ENCODE measurements around the gene CD7.

The CD7 gene

DNA sequence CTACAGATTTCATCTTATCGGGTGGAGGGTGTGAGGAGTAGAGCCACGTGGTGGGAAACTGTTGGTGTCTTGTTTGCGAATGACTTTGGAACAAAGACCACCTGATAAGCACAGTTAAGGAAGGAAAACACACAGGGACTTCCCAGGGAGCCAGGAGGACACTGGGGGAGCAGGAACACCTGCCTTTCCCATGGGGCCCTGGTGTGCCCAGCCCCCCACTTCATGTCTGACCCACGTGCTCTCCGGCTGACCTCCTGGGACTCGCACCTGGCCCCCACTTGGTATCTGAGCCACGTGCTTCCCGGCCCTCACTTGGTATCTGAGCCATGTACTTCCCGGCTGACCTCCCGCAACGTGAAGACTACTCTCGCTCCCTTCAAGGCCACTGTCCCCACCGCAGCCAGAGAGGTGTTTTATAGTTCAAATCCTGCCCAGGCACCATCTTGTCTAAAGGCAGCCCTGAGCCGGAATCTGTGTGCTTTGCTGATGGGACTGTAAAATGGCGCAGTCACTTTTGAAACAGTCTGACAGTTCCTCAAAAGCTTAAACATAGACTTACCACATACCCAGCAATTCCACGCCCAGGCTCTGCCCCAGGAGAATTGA is 38.5 kb downstream of the CD7 start:
- in situ Hi-C loops (cut with HindIII; ENCODE audit: low pct_unique_long_range_greater_than_20kb, low sequenced_read_pairs): no loop called here
- no peak for DNase-seq (ENCODE audit: low read depth in 1 of 2, low spot score in 1 of 2)
- TF ChIP-seq JUND (IDR thresholded peaks at IDR 0.05; ENCODE audit: low read depth): no peak

DNA sequence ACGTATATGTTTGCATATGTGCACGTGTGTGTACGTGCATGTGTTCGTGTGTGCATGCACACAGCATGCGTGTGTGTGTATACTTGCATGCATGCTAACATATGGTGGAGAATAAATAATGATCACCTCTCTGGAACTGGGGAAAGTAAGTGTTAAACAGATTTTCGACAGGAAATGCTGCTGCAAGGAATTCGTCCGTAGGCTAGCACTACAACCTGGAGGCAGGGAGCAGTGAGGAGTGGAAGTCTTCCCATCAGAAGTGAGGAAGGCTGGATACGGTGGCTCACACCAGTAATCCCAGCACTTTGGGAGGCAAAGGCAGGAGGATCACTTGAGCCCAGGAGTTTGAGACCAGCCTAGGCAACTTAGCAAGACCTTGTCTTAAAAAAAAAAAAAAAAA is 39.1 kb downstream of the CD7 start:
- no peak for DNase-seq (ENCODE audit: low read depth in 1 of 2, low spot score in 1 of 2)
- TF ChIP-seq JUND (IDR thresholded peaks at IDR 0.05; ENCODE audit: low read depth): no peak
- in situ Hi-C loops (cut with HindIII; ENCODE audit: low pct_unique_long_range_greater_than_20kb, low sequenced_read_pairs): no loop called here

DNA sequence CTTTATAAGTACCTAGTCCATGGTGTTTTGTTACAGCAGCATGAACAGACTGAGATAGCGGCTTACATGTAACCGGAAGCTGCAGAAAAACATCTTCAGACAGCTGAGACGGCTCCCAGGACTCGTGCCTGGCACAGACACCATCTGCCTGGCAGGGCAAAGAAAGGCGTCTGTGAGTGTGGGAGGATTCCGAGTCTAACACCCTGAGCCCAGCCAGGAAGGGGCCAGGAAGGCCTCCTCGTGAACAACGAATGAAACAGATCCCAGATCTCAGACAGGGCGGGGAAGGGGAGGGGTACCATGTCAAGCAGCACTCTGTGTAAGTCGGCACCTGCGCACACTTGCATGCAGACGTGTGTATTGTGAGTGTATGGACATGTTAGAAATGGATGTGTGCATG is 39.6 kb downstream of the CD7 start:
- in situ Hi-C loops (cut with HindIII; ENCODE audit: low pct_unique_long_range_greater_than_20kb, low sequenced_read_pairs): no loop called here
- TF ChIP-seq JUND (IDR thresholded peaks at IDR 0.05; ENCODE audit: low read depth): no peak
- DNase-seq (ENCODE audit: low read depth in 1 of 2, low spot score in 1 of 2): no peak

DNA sequence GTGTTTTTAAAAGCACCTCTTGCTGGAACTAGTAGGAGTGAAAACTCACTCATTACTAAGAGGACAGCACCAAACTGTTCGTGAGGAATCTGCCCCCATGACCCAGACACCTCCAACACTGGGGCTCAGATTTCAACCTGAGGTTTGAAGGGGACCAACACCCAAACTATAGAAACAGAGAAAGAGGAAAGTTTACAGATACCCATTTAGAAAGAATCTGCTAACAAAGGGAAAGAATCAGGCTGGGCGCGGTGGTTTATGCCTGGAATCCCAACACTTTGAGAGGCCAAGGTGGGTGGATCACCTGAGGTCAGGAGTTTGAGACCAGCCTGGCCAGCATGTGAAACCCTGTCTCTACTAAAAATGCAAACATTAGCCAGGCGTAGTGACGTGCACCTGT is 40.5 kb downstream of the CD7 start:
- DNase-seq (ENCODE audit: low read depth in 1 of 2, low spot score in 1 of 2): no peak
- in situ Hi-C loops (cut with HindIII; ENCODE audit: low pct_unique_long_range_greater_than_20kb, low sequenced_read_pairs): no loop called here

DNA sequence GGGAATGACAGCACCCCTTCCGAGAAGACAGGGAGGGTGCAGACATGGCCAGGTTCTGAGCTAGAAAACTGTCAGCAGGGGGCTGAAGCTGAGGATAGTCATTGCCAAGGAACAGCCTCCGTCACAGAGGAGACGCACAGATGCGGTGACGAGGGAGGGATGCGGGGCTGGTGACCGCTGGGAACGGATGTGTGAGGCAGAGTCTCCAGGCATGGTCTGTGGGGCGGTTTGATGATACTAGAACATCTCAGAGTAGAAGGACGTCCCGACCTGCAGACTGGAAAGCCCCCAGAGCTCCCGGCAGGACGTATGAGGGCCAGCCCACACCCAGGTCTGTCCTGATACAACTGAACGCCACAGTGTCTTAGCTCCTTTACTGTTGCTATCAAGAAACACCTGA is 42.1 kb downstream of the CD7 start:
- TF ChIP-seq JUND (IDR thresholded peaks at IDR 0.05; ENCODE audit: low read depth): no peak
- no peak for DNase-seq (ENCODE audit: low read depth in 1 of 2, low spot score in 1 of 2)
- in situ Hi-C loops (cut with HindIII; ENCODE audit: low pct_unique_long_range_greater_than_20kb, low sequenced_read_pairs): no loop called here

More for the DNA sequence above, 40.5 kb downstream of the CD7 start:
- no peak for TF ChIP-seq JUND (IDR thresholded peaks at IDR 0.05; ENCODE audit: low read depth)

DNA sequence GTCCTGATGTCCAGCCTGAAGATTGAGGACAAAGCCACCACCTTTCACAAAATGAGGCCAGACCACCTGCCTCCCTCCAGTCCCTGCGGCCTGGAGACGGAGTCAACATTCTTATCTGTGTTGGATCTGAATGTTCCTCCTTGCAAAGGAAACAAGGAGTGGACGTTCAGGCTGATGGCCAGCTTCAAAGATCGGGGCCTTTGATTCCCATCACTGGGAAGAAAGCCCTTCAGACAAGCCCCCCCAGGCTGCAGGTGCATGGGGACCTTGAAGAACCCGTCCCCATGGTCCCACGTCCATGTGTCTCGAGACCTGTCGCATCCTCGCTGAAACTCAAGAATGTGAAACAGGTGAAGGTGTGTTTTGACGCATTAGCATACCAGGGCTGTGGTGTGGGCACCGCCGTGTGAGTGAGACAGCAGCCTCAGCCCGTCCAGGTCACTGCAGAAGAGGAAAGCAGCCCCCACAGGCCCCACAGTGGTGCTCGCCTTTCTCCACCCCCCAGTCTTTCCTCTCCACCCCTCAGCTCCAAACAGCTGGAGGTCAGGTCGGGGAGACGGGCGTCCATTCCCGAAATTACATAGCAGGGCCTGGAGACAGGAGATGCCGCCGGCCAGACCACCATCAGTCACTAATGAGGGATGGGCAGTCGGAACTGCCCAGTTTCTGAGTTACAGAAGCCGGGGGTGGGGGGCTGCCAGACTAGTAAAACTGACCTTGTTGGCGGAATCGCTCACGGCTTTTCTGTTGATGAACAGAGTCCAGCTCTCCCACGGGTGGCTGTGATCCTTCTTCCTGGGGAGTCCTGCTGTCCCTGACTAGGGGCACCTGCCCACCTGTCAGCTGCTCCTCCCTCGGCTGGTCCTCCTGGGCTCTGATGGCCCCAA is 43.0 kb downstream of the CD7 start:
- in situ Hi-C loops (cut with HindIII; ENCODE audit: low pct_unique_long_range_greater_than_20kb, low sequenced_read_pairs): no loop called here
- TF ChIP-seq JUND (IDR thresholded peaks at IDR 0.05; ENCODE audit: low read depth): no peak
- DNase-seq (ENCODE audit: low read depth in 1 of 2, low spot score in 1 of 2): no peak

DNA sequence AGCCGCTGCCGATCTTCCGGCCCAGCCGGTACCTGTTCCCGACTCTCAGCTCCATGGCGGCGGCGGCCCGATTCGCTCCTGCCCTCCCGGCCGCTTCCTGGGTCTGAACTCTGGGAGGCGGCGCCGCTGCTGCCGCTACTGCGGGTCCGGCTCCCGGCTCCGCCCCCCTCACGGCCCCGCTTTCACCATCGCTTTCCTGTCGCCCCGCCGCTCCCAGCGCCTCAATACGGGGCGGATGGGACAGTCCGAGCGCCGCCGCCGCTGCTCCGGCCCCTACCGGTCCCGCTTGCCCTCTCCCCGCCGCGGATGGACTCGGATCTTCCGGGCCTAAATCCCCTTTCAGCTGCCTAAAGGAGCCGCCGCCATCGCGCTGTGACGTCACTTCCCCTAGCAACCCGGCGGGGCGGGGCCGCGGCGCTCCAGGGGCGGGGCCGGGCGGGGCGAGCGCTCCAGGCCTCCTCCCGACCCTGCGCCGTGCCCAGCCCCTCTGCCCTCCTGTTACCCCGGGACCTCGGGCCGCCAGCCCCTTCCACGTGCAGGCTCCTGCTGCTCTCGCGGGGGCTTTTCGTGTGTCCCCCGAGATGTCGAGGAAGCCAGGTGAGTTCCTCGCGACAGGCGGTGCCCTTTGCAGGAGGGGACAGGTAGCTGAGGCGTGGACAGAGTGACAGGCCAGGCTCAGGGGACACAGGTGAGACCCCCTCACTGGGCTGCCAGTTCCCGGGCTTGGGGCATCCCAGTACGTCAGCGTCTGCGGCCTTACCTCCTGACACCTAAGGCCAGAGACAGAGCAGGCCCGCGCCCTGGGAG is 43.9 kb downstream of the CD7 start, which contains the start of gene CSNK1D:
CSNK1D (minus strand) TSS at position 374 of the 807 bp plus-strand sequence; CDS start at position 55, 319 bp downstream.
- in situ Hi-C loops (cut with HindIII; ENCODE audit: low pct_unique_long_range_greater_than_20kb, low sequenced_read_pairs): no loop called here
- peak; percentile 92 to 95 for DNase-seq (ENCODE audit: low read depth in 1 of 2, low spot score in 1 of 2)
- TF ChIP-seq JUND (IDR thresholded peaks at IDR 0.05; ENCODE audit: low read depth): no peak

DNA sequence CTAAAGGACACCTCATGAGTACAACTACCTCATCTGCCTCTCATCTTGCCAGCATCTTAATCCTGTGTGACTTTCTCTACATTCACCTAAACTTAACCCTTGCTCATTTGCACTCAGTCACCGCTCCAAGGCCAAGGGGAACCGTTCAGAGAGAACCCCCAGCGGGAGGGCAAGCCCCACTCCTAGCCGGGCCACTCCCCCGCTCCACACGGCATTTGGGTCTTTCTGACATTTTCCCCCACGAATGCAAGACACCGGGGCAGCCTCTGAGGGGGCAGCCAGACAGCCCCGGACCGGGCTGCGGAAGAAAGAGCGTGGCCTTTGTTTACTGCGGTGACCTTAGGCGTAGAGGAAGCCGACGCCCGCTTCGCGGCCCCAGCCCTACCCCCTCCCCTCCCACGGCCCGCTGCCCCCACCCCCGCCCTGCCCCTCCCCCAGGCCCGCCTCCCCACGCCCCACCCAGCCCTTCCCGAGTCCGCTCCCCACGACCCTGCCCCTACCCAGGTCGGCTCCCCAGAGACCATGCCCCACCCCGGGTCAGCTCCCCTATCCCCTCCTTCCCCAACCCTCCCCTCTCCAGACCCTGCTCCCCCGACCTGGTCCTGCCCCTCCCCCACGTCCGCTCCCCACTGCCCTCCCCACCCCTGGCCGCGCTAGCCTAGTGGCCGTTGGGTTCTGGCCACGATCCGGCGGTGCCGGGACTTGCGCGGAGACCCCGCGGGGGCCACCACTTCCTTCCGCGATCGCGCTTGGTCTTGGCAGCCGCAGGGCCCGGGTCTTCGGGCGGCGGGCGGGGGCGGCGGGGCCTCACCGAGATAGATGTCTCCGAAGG is 44.7 kb downstream of the CD7 start:
- no peak for TF ChIP-seq JUND (IDR thresholded peaks at IDR 0.05; ENCODE audit: low read depth)
- peak in 1 of 2 experiments; percentile 35 for DNase-seq (ENCODE audit: low read depth in 1 of 2, low spot score in 1 of 2)
- in situ Hi-C loops (cut with HindIII; ENCODE audit: low pct_unique_long_range_greater_than_20kb, low sequenced_read_pairs): no loop called here

DNA sequence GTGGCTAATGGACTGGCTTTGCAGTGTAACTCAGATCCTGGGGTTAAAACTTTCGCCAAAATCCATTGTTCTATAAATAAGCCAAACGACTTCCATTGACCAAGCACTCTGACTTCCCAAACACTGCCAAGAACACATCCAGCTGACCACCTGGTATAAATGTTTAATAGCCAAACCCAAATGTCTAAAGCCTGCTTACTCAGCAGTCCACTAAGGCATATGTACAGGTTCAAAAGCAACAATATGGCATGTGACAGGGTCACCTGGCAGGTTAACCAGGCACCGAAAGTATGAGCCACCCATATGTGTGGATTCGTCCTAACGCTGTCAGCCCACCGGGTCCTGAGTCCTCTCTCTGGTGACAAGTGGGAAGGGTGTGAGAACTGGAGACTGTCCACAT is 46.0 kb downstream of the CD7 start:
- in situ Hi-C loops (cut with HindIII; ENCODE audit: low pct_unique_long_range_greater_than_20kb, low sequenced_read_pairs): no loop called here
- no peak for TF ChIP-seq JUND (IDR thresholded peaks at IDR 0.05; ENCODE audit: low read depth)
- no peak for DNase-seq (ENCODE audit: low read depth in 1 of 2, low spot score in 1 of 2)

DNA sequence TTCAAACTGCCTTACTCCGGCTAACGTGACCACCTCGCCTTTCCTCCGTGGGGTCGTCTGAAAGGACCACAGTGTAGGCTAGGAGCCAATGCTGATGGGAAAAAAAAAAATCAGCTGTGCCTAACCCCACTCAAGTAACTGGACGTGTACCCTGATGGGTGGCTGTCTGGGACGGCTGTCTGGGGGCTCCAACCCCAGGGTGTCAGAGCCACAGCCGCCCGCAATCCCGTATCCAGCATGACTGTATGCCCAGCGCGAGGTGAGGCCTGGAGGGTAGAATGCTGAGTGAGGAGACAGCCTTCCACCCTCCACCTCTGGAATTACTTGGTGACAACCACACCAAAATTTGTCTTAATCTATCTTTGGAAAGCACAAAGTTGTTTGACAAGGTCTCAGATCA is 46.8 kb downstream of the CD7 start:
- TF ChIP-seq JUND (IDR thresholded peaks at IDR 0.05; ENCODE audit: low read depth): no peak
- DNase-seq (ENCODE audit: low read depth in 1 of 2, low spot score in 1 of 2): no peak
- in situ Hi-C loops (cut with HindIII; ENCODE audit: low pct_unique_long_range_greater_than_20kb, low sequenced_read_pairs): no loop called here

DNA sequence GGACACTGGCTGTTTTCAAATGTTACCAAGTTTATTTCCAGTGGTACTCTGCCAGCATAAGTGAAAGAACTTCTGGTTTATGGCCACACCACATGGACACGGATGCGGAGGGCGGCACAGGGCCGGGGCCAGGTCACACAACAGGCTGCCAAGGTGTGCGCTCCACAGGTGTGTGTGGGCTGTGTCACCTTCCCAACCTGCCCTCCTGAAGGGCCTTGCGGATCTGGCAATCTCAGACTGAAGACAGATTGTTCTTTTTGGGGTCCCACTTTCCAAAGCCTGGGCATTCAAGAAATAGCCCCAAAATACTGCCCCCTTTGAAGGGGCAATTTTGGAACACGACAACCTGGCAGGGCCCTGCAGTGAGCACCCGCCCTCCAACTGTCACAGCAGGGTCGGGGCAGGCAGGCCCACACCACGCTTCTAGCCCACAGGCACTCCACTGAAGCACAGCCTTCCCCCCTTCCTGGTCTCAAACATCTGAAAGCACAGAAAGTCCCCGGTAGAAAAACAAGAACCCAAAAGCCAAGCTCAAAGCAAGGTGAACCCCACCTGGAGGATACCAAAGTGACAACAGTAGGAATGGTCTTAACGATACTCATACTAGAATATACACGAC is 47.4 kb downstream of the CD7 start:
- DNase-seq (ENCODE audit: low read depth in 1 of 2, low spot score in 1 of 2): no peak
- in situ Hi-C loops (cut with HindIII; ENCODE audit: low pct_unique_long_range_greater_than_20kb, low sequenced_read_pairs): no loop called here
- TF ChIP-seq JUND (IDR thresholded peaks at IDR 0.05; ENCODE audit: low read depth): no peak
